Left lung (tissue), 10 donors: ENCODE measurements around the gene CDHR1. TPM values are rescaled to one million over a fixed set of nuclear protein-coding genes. Genes with fewer than 3 reads are reported as not detected.

Source experiments
- ATAC-seq: fragments of 200-7000 bp; cut with Tn5 transposase; one replicate; pipeline ENCODE4 v1.9.1; 2020; ENCODE audit warnings: moderate library complexity
- DNase-seq, 4 donors: peaks; one replicate each; pipeline ENCODE4 v3.0.0-alpha.2; 2013 to 2020
- H3K27ac ChIP-seq, 2 donors: fragments of 200-600 bp; sonication (generic) in 1 of 2; one replicate each; pipeline versions ENCODE4 v1.5.0 to v1.8.0; 2020 to 2021
- H3K27me3 ChIP-seq, 2 donors: fragments of 200-600 bp; sonication (generic) in 1 of 2; one replicate each; pipeline versions ENCODE4 v1.5.0 to v1.8.0; 2020 to 2021
- H3K36me3 ChIP-seq, 2 donors: fragments of 200-600 bp; sonication (generic) in 1 of 2; one replicate each; pipeline versions ENCODE4 v1.5.0 to v1.8.0; 2020 to 2021
- H3K4me1 ChIP-seq, 2 donors: fragments of 200-600 bp; one replicate each; pipeline ENCODE4 v1.8.0; 2021
- H3K4me3 ChIP-seq, 2 donors: fragments of 200-600 bp; sonication (generic) in 1 of 2; one replicate each; pipeline versions ENCODE4 v1.5.0 to v1.8.0; 2020 to 2021; ENCODE audit warnings: mild to moderate bottlenecking in 1 of 2
- H3K9me3 ChIP-seq, 2 donors: fragments of 200-600 bp; sonication (generic) in 1 of 2; one replicate each; pipeline versions ENCODE4 v1.5.0 to v1.8.0; 2020 to 2021
- CTCF ChIP-seq, 2 donors: fragments of 200-600 bp; sonication (generic) in 1 of 2; IDR thresholded peaks; one replicate each; pipeline versions ENCODE4 v1.5.0 to v1.8.0; 2021; ENCODE audit warnings: antibody characterized with exemption in 2 of 2
- intact Hi-C, 2 donors: fragments of 100-400 bp; cut with DNase I; formaldehyde crosslinking; loops; one replicate each; pipeline versions ENCODE4 v1.11.2 to v1.14.2; 2022
- polyA plus RNA-seq, 6 donors: library from polyadenylated mRNA; unstranded; fragments of 120-200 nt; gene quantifications; one replicate each; pipeline ENCODE4 v1.2.1, GENCODE V29; 2013; ENCODE audit not compliant: insufficient read length in 6 of 6
- total RNA-seq, 2 donors: library from RNA; stranded (reverse); fragmentation: NEBNext Ultra II Directional; extraction: Animal tissue kit (Norgen Biotek cat#: 25700); gene quantifications; one replicate each; pipeline ENCODE4 v1.2.1, GENCODE V29; 2021
- donor health status: DM: no; HTN: yes; CAD: no.
- donor health status: DM: no; HTN: no; CAD: no.

CDHR1 gene
- total and polyA plus RNA-seq, 8 donors = 0.10 to 0.94 (median 0.31) TPM

GRCh38 chr10:84201682-84202081, 7.3 kb downstream of the CDHR1 start:
- Histone ChIP-seq H3K27ac (no peak overlapping the region), H3K27me3 (peaks cover 0 to 28% of the 10 kb centered on the region in 2 donors), H3K4me3 (no peak overlapping the region), H3K9me3 (no peaks in the 10 kb centered on the region), H3K36me3 (no peaks in the 10 kb centered on the region), H3K4me1 (no peaks in the 10 kb centered on the region)
- TF ChIP-seq CTCF (IDR thresholded peaks at IDR 0.05) = no peak
- no peak for ATAC-seq
- intact Hi-C loops = no loop called here
- no peak for DNase-seq

GRCh38 chr10:84202349-84202748, 8.0 kb downstream of the CDHR1 start:
- Histone ChIP-seq H3K9me3 (no peaks in the 10 kb centered on the region), H3K27me3 (peaks cover 0 to 28% of the 10 kb centered on the region in 2 donors), H3K36me3 (no peaks in the 10 kb centered on the region), H3K4me1 (no peaks in the 10 kb centered on the region), H3K4me3 (no peak overlapping the region), H3K27ac (no peak overlapping the region)
- DNase-seq = no peak
- no peak for TF ChIP-seq CTCF (IDR thresholded peaks at IDR 0.05)
- no peak for ATAC-seq
- intact Hi-C loops = no loop called here

- Histone ChIP-seq H3K4me1 (no peaks in the 10 kb centered on the region), H3K9me3 (no peaks in the 10 kb centered on the region), H3K27me3 (peaks cover 0 to 24% of the 10 kb centered on the region in 2 donors), H3K27ac (no peak overlapping the region), H3K4me3 (no peak overlapping the region), H3K36me3 (no peaks in the 10 kb centered on the region)
- ATAC-seq (peak; percentile 47), DNase-seq (no peak)
- intact Hi-C loops = no loop called here
- no peak for TF ChIP-seq CTCF (IDR thresholded peaks at IDR 0.05)
Measured at GRCh38 chr10:84204122-84204521, 9.8 kb downstream of the CDHR1 start.

- ATAC-seq = no peak
- H3K9me3 ChIP-seq = no peaks in the 10 kb centered on the region
- intact Hi-C loops = no loop called here
Measured at GRCh38 chr10:84204610-84205009, 10.3 kb downstream of the CDHR1 start.

More at GRCh38 chr10:84204610-84205009, 10.3 kb downstream of the CDHR1 start:
- Histone ChIP-seq H3K4me1 (no peaks in the 10 kb centered on the region), H3K4me3 (no peak overlapping the region), H3K27me3 (peaks cover 0 to 24% of the 10 kb centered on the region in 2 donors), H3K36me3 (no peaks in the 10 kb centered on the region), H3K27ac (no peak overlapping the region)
- DNase-seq = no peak
- no peak for TF ChIP-seq CTCF (IDR thresholded peaks at IDR 0.05)
